G401 (cell line): ENCODE results near the gene RNF41. TPM values are rescaled to one million over a fixed set of nuclear protein-coding genes. Genes with fewer than 3 reads are reported as not detected.

Source experiments
- DNase-seq: peaks from one replicate; pipeline ENCODE4 v3.0.0-alpha.2; 2015; ENCODE audit warnings: low spot score
- in situ Hi-C: cut with HindIII; loops from 2 replicates; pipeline ENCODE4 v1.10.0; 2016; ENCODE audit warnings: low sequenced_read_pairs, mixed read lengths
- total RNA-seq: library from RNA; depleted of rRNA; stranded (reverse); fragments of >200 nt; shearing (Covaris generic); gene quantifications from 2 replicates; pipeline ENCODE4 v1.2.3, GENCODE V29; 2014

The RNF41 gene
- total RNA-seq, 1 experiment from 2014 or later, result 66.6 TPM

DNA sequence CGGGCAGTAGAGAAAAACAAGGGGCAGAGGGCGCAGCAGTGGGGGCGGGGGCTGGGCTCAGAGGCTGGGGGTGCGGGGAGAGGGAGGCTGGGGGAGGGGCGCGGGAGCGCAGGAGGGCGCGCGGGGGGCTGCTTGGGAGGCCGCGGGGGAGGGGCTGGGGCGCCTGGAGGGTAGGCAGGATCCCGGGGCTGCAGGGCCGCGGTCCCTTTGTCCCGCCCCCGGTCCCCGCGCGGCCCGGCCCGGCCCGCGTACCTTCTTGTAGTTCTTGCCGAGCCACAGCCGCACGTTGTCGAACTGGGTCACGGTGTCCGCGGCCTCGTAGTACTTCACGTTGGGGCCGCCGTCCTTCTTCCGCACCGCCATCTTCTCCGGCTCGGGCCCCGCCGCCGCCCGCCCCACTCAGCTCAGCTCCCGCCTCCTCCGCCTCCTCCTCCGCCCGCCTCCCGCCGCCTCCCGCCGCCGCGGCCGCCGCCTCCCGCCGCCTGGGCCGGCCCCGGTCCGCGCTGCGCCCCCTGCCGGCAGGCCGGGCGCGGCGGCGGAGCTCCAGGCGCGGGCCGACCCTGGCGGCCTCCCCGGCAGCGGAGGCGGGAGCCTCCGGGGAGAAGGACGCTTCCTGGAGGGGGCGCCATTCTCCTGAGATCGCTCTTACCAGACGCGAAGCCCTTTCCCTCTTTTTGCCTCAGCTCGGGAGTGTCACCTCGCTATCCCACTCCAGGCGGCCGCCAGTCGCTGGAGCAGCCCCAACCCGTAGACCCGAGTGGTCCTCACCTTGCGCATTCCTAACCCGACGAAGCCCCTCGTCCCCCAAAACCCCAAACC lies 32.4 kb downstream of the RNF41 start, which contains the start of gene SMARCC2:
Gene SMARCC2, minus strand, starts transcription at position 385 of the 819 bp plus-strand sequence. Its CDS starts 22 bp downstream, at position 363.
- DNase-seq, result peak; percentile 83
- in situ Hi-C loops, result no loop called here

DNA sequence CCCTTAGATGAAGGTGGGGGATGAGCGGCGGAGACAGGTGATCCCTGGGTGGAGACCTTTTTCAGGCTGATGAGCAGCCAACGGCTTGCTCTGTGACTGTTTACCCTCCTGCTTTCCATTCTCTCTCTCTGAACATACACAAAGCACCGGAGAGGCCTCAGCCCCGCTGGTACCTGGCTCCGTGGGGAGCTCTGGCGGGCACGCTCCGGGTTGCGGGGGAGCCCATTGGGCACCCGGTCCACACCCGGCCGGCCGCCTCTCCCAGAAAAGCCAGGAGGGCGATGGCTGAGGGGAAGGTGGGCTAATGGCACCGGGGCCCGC lies 33.0 kb downstream of the RNF41 start:
- in situ Hi-C loops, result no loop called here

DNA sequence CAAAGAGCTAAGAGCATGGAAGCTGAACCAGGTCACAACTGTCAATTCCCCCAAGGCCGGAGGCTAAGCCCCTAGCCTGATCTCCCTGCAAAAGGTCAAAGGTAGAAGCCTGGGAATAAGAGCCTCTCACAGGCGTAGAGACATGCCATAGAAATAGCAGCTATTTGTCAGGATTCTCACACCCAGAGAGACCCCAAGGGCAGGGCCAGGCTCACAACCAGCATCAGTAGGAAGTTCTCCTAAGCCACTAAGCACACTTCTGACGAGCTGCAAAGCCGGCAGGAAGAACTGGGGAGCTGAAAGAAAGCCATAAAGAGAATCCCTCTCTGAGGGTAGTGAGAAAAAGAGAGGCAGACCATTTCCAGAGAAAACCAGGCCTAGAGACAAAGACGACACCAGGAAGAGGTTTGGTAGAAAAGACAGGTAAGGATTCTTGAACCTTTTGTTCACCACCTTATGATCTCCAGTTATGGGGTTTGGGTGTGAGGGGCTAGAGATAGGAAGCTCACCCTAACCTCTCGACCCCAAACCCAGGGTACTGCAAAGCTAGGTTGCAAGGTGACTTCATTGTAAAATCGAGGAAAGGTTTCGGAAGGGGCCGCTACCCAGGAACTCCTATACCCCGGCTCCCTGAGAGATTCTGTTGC lies 33.5 kb downstream of the RNF41 start:
- no peak for DNase-seq
- in situ Hi-C loops, result no loop called here

More for the DNA sequence above, 33.0 kb downstream of the RNF41 start:
- DNase-seq, result peak; percentile 29

DNA sequence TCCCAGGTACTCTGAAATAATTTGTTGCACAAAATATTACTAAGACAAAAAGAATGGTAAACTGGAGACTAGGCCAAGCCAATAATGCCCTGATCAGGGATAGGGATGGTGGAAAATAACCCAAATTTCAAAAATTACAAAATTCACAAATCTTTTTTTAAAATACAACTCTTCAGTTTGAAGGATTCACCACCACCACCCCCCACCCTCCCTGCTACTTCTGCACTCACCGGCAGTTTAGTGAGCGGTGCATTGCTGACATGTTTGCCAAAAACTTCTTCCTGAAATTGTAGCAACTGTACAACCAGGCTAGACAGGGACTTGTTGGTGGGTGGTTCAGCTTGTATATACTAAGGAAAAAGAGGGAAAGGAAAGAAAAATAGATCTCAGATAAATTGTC lies 34.8 kb downstream of the RNF41 start:
- no peak for DNase-seq
- in situ Hi-C loops, result no loop called here

DNA sequence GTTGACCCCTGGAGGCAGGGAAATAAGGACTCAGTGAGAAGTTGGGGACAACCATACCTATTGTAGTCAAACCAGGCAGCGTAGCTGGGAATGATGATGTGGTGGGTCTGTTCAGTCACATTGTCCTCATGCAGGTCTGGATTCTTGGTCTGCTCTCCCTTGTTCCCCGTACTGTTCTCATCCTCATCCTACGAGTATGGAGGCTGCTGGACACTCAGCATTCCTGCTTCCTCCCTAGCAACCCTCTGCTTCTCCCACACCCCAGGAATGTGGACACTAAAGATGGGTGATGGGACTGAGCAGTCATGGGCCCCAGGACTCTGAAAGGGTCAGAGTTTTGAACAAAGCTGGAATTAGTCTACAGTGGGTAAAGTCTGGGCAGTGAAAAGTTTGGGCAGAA lies 43.4 kb downstream of the RNF41 start:
- no peak for DNase-seq
- in situ Hi-C loops, result no loop called here

DNA sequence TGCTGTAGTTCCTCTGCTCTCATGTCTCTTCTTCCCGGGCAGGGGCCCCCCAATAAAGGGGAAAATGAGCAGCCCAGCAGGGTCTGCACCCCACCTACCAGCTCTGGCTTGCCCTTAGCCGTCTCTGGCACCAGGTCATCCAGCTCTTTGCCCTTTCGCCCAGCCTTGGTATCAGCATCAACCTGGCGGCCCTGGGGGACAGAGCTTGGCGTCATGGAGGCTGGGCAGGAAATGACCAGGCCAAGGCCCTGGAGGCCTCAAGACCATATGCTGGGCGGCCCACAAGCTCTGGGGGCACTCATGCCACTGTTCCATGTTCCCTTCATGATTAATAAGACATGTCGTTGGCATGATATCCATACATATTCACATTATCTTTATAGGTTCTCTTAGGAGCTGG lies 48.9 kb downstream of the RNF41 start:
- DNase-seq, result no peak
- in situ Hi-C loops, result no loop called here

DNA sequence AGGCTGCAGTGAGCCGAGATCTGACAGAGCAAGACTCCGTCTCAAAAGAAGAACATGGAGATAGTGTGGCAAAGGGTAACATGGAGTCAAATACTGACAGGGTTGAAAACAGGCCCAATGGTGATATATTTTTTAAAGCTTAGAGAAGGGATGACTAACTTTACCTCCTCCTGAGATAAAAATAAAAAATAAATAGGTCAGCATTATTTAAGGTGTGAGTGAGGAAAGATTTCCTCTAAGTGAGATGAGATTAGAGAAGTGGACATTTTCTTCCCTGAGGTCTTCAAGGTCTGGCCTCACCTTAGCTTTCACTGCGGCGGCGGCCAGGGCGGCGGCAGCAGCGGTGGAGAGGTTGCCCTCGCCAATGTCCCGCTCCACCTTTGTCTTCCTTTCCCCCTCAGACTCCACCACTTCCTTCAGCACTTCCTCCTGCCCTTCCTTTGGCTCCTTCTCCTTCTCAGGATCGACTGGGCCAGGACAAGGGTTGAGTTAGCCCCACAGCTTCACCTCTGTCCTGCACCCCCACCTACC lies 52.4 kb downstream of the RNF41 start:
- in situ Hi-C loops, result no loop called here

DNA sequence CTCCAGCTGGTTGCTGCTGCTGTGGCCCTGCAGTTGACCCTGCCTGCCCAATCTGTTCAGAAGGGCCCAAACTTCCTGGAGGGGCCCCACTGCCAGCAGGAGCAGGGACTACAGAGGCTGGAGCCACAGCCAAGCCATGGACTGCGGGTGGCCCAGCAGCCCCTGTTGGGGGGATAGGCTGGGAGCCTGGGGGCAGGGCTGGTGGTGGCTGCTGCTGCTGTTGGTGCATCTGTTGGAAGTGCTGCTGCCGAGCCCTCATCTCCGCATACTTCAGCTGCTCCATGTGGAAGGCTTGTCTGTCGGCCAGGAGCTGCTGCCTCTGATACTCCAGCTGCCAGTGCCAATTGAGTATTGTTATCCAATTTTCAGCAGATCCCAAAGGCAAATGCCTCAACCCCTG lies 56.4 kb downstream of the RNF41 start:
- DNase-seq, result no peak
- in situ Hi-C loops, result no loop called here

More for the DNA sequence above, 52.4 kb downstream of the RNF41 start:
- no peak for DNase-seq

DNA sequence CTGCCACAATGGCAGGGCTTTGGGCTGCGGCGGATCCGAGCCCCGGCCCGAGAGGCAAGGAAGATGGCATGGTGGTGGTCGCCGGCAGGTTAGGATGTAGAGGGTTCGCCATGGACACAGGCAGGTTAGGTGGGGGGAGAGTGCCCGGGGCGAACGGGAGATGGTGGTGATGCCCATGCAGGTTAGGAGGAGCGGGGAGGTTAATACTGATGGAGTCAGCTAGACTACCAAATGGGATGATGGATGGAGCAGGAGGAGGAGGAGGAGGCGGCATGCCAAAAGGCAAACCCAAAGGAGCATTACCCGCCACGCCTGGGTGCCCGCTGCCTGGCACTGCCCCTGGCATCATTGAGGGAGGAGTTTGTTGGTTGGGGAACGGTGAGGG lies 57.4 kb downstream of the RNF41 start:
- no peak for DNase-seq
- in situ Hi-C loops, result no loop called here

DNA sequence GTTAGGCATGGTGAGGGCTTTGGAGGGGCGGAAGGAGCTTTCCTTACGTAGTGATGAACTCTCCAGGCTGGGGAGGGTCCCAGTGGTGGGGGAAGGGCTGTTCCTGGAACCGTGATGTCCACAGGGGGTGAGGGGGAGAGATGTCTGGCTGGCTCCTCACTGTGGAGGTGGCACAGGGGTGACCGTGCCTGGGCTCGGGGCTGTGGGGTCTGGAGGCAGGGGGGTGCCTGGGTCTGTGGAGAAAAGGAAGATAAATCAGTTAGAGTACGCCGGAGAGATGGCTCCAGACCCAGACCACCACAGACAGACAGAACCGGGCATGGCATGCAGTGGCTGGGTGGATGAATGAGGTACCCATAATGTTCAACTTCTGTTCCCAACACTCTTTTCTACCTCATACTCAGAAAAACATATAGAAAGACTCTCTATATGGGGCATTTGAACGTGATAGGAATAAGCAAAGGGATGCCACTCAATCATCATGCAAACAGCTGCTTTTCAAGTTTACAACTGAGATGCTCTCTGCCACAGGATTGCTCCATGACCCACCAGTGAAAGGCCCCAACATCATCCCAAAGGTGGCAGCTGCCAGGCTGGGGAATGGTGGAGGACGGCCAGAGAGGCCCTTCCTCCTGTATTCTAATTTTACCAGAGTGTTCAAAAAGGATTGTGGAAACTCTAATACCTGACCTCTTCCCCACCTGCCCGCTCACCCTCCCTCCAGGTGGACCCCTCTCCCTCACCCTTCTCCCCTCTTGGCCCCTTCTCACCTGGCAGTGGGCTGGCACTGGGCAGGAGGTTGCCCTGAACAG lies 58.0 kb downstream of the RNF41 start:
- in situ Hi-C loops, result no loop called here

DNA sequence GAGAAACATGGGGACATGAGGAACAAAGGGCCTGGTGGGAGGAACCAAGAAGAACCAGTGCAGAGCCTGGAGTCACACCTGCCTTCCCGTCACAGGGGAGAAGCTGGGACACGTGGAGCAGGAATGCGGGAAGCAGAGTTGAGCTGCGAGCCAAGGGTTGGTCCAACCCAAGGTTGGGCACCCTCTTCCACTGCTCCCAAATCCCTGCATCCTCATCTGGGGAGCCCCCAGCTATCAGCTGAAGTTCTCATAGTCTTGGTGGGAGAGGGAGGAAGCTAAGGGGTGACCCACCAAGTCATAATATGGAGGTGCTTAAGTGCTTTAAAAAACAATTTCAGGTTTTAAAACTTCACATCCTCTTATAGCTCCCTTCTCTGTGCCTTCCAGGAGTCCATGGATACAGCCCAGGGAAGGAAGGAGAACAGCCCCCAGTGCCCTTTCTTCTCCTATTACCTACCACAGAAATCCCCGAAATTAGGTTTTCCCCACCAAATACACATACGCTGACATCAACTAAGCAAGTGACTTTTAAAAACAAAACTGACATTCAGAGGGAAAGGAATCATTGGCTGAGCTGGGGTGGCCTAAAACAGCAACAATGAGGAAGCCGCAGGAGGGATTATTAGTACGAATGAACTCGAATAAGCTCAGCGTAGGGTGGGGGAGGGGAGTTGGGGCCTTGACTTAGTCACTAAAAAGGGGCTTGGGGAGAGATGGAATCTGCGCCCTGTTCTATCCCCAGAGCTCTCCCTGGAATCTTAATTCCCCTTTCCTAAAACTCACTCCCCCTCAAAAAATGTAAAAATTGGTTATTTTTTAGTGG lies 59.0 kb downstream of the RNF41 start:
- no peak for DNase-seq
- in situ Hi-C loops, result no loop called here

More for the DNA sequence above, 58.0 kb downstream of the RNF41 start:
- no peak for DNase-seq

DNA sequence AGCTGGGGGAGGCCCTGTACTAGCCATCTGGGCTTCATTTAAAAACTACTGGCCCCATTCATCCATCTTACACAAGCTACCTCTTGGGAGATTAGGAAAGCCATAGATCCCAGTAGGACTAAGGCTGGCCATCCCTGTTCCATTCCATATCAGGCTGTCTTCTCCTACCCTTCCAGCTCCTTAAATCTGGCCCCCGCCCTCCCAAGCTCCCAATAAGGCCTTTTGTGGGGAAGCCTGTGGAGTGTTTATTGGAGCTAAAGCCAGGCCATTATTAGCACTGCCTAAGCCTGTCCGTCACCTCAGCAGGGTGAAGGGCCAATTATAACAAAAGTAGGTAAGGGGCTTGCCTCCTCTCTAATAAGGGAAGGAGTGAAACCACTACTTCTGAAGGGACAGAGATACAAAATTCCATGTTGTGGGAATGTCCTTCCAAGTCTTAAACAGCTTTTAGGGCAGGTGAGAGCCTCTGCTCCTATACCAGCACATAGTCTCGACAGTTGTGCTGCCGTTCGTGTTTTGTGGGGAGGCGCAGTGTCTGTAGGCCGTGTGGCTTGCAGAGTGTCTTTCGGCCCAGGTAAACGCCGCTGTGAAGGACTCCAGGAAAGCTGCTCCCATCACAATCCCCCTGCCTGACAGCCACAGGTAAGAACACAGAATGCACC lies 59.9 kb downstream of the RNF41 start:
- in situ Hi-C loops, result no loop called here
- DNase-seq, result no peak

DNA sequence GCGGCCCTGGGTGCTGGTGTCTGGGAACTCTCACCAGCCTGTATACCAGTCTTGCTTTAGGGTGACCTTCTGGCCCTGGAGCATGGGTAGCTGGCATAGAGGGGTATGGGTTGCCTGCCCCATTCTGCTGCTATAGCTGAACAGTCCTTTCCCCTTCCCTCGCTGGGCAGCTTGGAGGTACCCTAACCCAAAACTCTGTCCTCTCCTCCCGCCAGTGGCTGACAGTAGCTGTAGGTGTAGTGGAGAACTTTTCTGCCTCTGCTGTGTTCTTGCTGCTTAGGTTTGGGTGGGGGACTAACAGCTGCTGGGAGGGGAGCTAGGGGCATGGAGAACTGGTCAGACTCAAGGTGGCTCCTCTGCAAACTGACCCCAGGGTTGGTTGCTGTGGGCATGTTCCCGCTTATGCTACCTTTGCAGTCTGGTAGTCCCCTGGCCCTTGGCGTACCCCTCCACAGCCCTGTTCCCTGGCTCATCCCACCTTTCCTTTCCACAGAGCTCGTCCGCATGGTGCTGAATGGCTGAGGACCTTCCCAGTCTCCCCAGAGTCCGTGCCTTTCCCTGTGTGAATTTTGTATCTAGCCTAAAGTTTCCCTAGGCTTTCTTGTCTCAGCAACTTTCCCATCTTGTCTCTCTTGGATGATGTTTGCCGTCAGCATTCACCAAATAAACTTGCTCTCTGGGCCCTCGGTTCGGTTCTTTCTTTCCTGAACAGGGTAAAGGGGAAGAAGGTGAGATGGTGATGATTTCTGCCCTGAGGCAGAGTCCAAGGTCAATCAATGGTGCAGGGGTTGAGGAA lies 60.6 kb downstream of the RNF41 start:
- no peak for DNase-seq
- in situ Hi-C loops, result no loop called here

DNA sequence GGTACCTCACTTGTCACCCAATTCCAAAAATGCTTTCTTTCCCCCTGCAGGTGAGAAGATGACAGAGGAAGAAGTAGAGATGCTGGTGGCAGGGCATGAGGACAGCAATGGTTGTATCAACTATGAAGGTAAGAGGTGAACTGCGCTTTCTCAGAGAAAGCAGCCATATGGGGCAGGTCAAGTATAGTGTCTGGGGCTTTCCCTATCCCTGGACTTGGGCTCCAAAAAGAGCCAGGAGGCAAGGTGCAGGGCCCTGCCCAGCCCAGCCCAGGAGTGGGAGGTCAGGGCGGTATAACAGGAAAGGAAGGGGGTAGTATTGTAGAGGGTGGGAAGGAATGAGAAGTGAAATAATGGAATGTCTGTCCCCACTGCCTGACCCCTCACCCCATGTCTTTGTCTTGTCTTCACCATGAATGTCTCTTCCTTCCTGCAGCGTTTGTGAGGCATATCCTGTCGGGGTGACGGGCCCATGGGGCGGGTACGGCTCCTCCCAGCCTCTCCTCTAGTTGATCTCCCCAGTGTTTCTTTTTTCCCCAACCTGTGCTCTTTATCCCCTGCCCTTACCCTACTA lies 61.4 kb downstream of the RNF41 start:
- in situ Hi-C loops, result no loop called here

DNA sequence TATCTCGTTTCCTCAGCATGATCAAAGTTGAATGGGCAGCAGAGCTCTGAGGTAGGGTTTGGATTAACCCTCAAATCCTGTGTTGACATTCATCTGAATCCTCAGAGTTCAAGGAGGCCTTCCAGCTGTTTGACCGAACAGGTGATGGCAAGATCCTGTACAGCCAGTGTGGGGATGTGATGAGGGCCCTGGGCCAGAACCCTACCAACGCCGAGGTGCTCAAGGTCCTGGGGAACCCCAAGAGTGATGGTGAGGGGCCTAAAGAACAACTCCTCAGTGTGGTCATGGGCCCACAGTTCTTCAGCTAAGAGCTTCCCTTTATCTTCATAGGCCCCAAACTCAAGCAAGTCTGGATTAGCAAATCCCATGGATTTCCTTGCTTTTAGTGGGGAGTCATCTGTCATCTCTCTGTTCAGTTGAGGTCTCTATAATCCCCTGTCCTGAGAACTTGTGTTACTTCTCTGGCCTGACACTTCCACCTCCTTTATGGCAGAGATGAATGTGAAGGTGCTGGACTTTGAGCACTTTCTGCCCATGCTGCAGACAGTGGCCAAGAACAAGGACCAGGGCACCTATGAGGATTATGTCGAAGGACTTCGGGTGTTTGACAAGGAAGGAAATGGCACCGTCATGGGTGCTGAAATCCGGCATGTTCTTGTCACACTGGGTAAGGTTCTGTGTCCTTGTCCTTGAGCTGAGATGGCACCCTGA lies 62.1 kb downstream of the RNF41 start:
- no peak for DNase-seq

More for the DNA sequence above, 61.4 kb downstream of the RNF41 start:
- no peak for DNase-seq

DNA sequence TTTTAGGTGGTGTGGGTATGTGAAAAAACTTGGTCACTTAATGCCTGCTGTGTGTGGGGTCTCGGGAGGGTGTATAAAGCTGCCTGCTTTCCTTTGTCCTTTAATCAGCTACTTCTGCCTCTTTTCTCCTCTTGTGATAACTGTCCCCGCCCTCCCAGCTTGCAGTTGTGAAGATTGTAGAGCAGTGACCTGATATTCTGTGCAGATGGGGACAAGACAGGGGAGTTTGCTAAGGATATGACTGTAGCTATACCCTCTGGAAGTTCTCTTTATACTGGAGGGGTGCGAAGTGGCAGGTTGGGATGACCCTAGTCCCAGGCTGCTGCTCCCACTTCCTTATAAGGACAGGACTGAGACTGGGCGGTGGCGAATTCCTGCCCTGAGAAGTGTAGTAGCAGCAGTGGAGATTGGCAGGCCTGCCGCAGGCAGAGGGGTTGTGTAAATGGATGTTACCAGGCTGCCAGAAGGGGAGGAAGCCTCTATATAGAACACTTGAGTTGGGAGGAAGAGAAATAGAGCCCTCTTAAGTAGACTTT lies 62.7 kb downstream of the RNF41 start:
- DNase-seq, result peak; percentile 69
- in situ Hi-C loops, result no loop called here

More for the DNA sequence above, 62.1 kb downstream of the RNF41 start:
- in situ Hi-C loops, result no loop called here
